Endothelial cell of hepatic sinusoid (primary cell): Measurements from ENCODE around the gene PCDHGB4.
"Not testable (repeated sequence)": the region's sequence is repeated elsewhere in the genome, so short reads cannot be mapped to it uniquely, and the experiment has no call there.

Experiments used
- in situ Hi-C: cut with HindIII; loops from 2 replicates; pipeline ENCODE4 v1.10.0; 2017; ENCODE audit warnings: low sequenced_read_pairs

Gene PCDHGB4

DNA sequence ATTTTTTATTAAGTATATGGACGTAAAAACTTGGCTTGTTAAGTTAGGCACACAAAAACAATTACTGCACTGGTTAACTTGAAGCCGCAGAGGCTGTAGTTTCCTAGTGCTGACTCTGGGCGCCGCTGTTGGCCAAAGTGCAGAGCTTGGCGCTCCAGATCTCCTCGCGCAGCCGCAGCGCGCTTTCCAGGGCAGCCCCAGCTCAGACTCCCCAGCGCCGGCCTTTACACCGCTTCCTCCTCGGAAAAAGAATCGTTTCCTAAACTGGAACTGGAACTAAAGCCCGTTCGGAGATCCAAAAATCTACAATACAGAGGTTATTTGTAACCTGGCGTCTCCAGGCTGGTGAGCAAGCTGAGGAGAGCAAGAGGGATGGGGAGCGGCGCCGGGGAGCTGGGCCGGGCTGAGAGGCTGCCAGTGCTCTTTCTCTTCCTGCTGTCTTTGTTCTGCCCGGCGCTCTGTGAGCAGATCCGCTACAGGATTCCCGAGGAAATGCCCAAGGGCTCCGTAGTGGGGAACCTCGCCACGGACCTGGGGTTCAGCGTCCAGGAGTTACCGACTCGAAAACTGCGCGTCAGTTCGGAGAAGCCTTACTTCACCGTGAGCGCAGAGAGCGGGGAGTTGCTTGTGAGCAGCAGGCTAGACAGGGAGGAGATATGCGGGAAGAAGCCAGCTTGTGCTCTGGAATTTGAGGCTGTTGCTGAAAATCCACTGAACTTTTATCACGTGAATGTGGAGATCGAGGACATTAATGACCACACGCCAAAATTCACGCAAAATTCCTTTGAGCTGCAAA lies 10.5 kb downstream of the PCDHGB4 start, which contains the start of gene PCDHGB5:
PCDHGB5 (plus strand) TSS at position 192 of the 796 bp plus-strand sequence; CDS start at position 373, 181 bp downstream.
- in situ Hi-C loops, result not testable (repeated sequence)

DNA sequence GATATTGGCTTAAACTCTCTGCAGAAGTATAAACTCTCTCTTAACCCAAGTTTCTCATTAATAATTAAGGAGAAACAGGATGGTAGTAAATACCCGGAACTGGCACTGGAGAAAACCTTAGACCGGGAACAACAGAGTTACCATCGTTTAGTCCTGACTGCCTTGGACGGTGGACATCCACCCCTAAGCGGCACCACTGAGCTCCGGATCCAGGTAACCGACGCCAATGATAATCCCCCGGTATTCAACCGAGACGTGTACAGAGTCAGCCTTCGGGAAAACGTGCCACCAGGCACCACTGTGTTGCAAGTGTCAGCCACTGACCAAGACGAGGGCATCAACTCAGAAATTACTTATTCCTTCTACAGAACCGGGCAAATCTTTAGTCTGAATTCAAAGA lies 11.1 kb downstream of the PCDHGB4 start:
- in situ Hi-C loops, result no loop called here

- in situ Hi-C loops, result no loop called here
Observed at GRCh38 chr5:141399555-141400258, 12.2 kb downstream of the PCDHGB4 start.

GRCh38 chr5:141402553-141403243 lies 15.2 kb downstream of the PCDHGB4 start, which contains the start of gene PCDHGA9:
Gene PCDHGA9 (plus strand): TSS chr5:141402778. CDS start chr5:141402953, 175 bp downstream.
- in situ Hi-C loops, result no loop called here

GRCh38 chr5:141403387-141403786 lies 15.9 kb downstream of the PCDHGB4 start:
- in situ Hi-C loops, result no loop called here

- in situ Hi-C loops, result loop anchor here (5.0 kb wide), 1 partner anchor 34 kb away; no protein-coding TSS in a partner anchor
Observed at GRCh38 chr5:141407790-141408505, 20.4 kb downstream of the PCDHGB4 start, which contains the start of gene PCDHGB6. Gene PCDHGB6 (plus strand): TSS chr5:141408021. CDS start chr5:141408203, 182 bp downstream.

DNA sequence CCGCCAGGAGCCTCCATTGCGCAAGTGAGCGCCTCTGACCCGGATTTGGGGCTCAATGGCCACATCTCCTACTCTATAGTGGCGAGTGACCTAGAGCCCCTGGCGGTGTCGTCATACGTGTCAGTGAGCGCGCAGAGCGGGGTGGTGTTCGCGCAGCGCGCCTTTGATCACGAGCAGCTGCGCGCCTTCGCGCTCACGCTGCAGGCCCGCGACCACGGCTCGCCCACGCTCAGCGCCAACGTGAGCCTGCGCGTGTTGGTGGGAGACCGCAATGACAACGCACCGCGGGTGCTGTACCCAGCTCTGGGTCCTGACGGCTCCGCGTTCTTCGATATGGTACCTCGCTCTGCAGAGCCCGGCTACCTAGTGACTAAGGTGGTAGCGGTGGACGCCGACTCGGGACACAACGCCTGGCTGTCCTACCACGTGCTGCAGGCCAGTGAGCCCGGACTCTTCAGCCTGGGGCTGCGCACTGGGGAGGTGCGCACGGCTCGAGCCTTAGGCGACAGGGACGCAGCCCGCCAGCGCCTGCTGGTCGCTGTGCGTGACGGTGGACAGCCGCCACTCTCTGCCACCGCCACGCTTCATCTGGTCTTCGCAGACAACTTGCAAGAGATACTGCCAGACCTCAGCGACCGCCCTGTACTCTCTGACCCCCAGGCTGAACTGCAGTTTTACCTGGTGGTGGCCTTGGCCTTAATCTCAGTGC lies 22.3 kb downstream of the PCDHGB4 start:
- in situ Hi-C loops, result loop anchor here (5.0 kb wide), 1 partner anchor 33 kb away; no protein-coding TSS in a partner anchor

- in situ Hi-C loops, result no loop called here
Observed at GRCh38 chr5:141411575-141411974, 24.1 kb downstream of the PCDHGB4 start.

- in situ Hi-C loops, result no loop called here
Observed at GRCh38 chr5:141412854-141413539, 25.5 kb downstream of the PCDHGB4 start, which contains the start of gene PCDHGA10. Gene PCDHGA10 (plus strand): TSS chr5:141412987. CDS start chr5:141413176, 189 bp downstream.

DNA sequence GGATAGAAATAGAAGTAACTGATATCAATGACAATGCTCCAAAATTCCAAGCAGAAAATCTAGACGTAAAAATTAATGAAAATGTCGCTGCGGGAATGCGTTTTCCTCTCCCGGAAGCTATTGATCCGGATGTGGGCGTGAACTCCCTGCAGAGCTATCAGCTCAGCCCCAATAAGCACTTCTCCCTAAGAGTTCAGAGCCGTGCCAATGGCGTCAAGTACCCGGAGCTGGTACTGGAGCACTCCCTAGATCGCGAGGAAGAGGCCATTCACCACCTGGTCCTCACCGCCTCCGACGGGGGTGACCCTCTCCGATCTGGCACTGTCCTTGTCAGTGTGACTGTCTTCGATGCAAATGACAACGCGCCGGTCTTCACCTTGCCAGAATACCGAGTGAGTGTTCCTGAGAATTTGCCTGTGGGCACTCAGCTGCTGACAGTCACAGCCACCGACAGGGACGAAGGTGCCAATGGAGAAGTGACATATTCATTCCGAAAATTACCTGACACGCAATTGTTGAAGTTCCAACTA lies 26.1 kb downstream of the PCDHGB4 start:
- in situ Hi-C loops, result no loop called here

GRCh38 chr5:141414548-141415274 lies 27.2 kb downstream of the PCDHGB4 start:
- in situ Hi-C loops, result not testable (repeated sequence)

GRCh38 chr5:141415275-141415618 lies 27.7 kb downstream of the PCDHGB4 start:
- in situ Hi-C loops, result not testable (repeated sequence)

GRCh38 chr5:141417494-141418172 lies 30.1 kb downstream of the PCDHGB4 start, which contains the start of gene PCDHGB7:
Gene PCDHGB7 (plus strand): TSS chr5:141417677. CDS start chr5:141417860, 183 bp downstream.
- in situ Hi-C loops, result not testable (repeated sequence)

DNA sequence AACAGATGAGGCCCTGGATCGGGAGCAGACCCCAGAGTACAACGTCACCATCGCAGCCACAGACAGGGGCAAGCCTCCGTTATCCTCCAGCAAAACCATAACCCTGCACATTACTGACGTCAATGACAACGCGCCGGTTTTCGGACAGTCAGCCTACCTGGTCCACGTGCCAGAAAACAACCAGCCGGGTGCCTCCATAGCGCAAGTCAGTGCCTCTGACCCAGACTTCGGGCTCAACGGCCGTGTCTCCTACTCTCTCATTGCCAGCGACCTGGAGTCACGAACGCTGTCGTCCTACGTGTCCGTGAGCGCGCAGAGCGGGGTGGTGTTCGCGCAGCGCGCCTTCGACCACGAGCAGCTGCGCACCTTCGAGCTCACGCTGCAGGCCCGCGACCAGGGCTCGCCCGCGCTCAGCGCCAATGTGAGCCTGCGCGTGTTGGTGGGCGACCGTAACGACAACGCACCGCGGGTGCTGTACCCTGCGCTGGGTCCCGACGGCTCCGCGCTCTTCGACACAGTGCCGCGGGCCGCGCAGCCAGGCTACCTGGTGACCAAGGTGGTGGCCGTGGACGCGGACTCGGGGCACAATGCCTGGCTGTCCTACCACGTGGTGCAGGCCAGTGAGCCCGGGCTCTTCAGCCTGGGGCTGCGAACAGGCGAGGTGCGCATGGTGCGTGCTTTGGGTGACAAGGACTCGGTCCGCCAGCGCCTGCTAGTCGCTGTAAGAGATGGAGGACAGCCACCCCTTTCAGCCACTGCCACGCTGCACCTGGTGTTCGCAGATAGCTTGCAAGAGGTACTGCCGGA lies 31.8 kb downstream of the PCDHGB4 start:
- in situ Hi-C loops, result no loop called here

DNA sequence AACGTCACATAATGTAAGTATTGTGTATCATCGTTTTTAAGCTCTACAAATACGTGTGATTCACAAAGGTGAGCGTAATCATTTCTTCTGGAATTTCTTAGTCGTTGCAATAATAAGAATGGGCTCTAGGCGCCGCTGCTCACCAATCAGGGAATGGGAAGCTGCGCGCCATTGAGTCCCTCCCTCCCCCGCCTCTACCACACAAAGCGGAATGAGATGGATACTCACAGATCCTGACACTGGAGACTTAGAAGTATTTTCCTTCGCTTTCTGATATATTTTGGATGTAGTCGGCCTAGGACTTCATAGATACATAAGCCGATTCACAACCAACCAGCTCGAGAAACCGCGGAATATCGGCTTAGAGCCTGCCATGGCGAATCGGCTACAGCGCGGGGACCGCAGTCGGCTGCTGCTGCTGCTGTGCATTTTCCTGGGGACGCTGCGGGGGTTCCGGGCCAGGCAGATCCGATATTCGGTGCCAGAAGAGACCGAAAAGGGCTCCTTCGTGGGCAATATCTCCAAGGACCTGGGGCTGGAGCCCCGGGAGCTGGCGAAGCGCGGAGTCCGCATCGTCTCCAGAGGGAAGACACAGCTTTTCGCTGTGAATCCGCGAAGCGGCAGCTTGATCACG lies 33.5 kb downstream of the PCDHGB4 start, which contains the start of gene PCDHGA11:
PCDHGA11 (plus strand) TSS at position 197 of the 634 bp plus-strand sequence; CDS start at position 374, 177 bp downstream.
- in situ Hi-C loops, result no loop called here

DNA sequence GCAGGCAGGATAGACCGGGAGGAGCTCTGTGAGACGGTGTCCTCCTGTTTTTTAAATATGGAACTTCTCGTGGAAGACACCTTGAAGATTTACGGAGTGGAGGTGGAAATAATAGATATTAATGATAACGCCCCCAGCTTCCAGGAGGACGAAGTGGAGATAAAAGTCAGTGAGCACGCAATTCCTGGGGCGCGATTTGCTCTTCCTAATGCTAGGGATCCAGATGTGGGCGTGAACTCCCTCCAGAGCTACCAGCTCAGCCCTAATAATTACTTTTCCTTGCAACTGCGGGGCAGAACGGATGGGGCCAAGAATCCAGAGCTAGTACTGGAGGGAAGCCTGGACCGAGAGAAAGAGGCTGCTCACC lies 34.0 kb downstream of the PCDHGB4 start:
- in situ Hi-C loops, result no loop called here
